Activated CD4-positive, alpha-beta T cell treated with anti-CD3 and anti-CD28 coated beads, Interleukin-2, amount 50 U/mL, for 4 hours (primary cell): ENCODE results near the gene SLC1A4.
A peak's percentile ranks its signal among the peaks of the same experiment; 100 is the strongest.
"Not testable (repeated sequence)": the region's sequence is repeated elsewhere in the genome, so short reads cannot be mapped to it uniquely, and the experiment has no call there.

Experiments
- DNase-seq, 2 experiments: peaks; one replicate each; pipeline ENCODE4 v3.0.0-alpha.2; 2020

The SLC1A4 gene

DNA sequence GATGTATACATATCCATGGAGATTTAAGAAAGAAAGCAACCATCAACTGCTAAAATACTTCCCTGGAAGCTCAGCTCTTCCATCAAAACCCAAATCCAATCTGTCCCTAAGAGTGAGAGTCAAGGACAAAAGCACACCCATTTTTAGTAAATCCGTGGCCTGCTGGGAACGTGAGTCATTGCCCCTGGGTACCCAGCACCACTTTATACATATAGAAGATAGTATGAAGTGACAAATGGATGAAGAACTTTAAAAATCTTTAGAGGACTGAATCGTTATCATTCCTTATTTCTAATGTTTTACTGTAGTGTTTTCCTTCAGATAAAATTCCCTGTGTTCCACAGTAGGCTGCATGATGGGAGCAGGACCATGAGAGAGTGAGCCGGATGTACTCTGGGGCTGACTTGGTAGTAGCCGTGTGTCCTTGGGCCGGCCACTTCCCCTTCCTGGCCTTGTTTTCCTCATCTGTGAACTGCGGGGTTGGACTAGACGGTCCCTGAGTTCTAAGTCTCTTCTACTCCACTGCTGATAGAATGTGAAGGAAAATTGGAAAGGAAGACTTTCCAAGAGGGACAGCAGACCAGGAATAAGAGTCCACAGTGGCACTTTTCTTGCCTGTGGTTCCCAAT is 38.5 kb downstream of the SLC1A4 start:
- no peak for DNase-seq

DNA sequence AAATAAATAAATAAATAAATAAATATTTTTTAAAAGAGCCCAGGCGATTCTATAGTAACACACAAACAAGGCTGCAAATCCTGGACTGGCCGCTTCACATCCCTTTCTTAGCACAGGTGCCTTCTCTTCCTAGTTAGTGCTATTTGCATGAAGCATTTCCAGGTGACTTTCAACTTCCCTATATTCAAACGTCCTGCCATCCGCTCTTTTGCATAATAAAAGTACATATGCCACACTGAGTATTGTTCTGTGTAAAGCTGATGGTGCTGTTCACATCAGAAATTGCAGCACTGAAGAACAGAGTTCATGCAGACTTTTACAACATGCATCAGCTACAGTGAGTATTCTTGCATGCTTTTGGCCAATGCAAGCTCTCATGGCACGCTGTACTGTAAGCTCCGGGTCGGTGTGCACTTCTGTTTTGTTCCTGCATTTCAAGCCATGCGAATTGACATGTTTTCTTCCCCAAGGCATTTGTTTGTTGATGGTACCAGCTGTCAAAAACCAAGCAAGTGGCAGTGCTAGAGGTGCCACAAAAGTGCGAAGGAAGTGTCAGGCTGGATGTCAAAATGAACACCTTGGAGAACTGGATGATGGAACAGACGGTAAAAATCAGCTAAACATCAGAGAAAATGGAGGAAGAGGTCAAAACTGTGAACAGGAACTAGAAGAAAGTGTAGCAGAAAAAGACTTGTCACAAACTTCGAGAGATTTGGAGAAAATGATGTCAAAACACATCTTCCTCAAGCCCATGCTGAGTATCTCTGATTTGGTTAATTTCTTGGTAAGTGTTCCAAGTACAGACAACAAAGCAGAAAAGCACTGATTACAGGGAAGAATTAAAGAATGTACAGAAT is 41.5 kb downstream of the SLC1A4 start:
- DNase-seq, result no peak

GRCh38 chr2:65031341-65032018 is 42.3 kb downstream of the SLC1A4 start:
- no peak for DNase-seq

GRCh38 chr2:65032019-65032975 is 43.1 kb downstream of the SLC1A4 start:
- no peak for DNase-seq

GRCh38 chr2:65033178-65033577 is 44.0 kb downstream of the SLC1A4 start:
- no peak for DNase-seq

DNA sequence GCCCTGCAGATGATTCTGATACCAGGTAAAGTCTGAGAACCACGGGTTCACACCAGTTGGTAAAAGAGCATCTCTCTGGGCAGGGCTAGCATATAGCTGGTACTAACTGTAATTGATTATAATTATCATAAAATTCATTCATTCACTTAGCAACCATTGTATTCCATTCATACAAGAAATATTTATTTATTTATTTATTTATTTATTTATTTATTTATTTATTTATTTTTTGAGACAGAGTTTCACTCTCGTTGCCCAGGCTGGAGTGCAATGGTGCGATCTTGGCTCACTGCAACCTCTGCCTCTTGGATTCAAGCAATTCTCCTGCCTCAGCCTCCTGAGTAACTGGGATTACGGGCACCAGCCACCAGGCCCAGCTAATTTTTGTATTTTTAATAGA is 44.5 kb downstream of the SLC1A4 start:
- DNase-seq, result not testable (repeated sequence)

GRCh38 chr2:65035351-65035943 is 46.2 kb downstream of the SLC1A4 start:
- DNase-seq, result no peak

GRCh38 chr2:65037178-65037577 is 48.0 kb downstream of the SLC1A4 start:
- DNase-seq, result no peak

GRCh38 chr2:65039640-65040039 is 50.4 kb downstream of the SLC1A4 start:
- no peak for DNase-seq

DNA sequence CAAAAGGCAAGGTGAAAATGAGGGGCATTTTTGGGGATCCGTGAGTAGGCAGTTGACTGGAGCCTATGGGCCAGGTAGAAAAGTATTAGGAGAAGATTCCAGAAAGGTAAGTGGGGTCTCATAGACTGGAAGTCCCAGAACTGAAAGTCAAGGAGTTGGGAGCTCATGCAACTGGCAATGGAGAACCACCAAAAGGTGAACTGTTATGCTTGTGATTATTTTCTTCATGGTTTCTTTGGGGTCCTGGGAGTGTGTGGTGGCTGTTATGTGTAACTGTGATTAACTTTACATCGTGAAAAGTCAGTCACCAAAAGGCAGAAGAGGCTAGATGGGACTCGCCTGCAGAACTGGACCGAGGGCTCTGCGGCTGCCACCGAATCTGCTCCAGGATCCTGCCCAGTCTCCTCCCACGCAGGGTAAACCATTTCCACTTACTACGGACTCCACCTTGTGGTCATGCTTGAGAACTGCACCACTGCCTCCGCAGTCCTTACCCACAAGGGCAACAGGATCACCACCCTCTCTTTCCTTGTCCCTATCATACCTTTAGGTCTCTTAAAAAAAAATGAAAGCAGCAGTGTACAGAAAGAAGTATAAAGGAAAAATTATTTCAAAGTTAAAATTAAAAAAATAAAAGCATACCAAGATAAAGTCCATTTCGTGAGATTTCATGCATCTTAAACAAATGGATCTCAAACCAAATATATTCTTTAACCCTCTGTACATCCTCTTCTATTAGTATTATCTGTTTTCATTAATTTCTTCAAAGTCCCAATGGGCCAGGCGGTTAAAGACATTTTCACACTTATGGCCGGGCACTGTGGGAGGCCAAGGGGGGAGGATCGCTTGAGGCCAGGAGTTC is 51.4 kb downstream of the SLC1A4 start:
- peak; percentile 71 to 73 for DNase-seq

DNA sequence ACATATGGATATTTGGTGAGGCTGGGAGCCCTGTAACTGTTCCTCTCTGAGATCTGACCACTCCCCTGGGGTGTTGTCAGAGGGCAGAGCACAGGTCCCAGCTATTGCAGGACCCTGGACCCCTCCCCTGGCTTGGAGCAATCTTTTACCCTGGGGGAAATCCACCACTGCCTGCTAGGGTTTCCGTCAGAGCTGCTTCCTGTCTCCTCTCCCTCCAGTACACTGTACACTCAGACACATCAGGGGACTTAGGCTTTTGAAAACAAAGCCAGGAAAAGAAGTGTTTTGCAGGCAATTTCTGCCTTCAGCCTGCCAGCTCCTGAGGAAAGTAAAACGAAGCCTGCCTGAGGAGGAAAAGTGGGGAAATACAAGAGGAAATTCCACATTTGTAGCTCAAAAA is 53.8 kb downstream of the SLC1A4 start:
- no peak for DNase-seq

- DNase-seq, result no peak
Observed at GRCh38 chr2:65044097-65044735, 55.0 kb downstream of the SLC1A4 start.

DNA sequence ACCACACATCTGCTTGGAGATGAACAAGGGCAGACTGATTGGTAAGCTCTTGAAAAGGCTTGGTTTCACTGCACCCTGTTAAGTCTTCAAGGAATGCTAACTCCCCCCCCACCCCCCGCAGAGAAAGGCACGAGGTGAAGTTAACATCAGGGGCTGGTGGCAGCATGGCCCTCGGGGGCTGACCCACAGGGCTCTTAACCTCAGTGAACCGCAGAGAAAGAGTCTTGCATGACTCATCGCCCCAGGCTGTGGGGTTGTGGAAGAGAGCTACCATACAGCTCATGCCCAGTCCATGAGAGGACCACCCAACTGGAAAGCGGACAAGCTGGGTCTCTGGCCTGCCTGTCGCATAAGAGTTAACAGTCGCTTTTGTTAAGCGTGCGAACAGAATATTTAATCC is 56.5 kb downstream of the SLC1A4 start:
- DNase-seq, result no peak

GRCh38 chr2:65046633-65047407 is 57.6 kb downstream of the SLC1A4 start:
- DNase-seq, result no peak

DNA sequence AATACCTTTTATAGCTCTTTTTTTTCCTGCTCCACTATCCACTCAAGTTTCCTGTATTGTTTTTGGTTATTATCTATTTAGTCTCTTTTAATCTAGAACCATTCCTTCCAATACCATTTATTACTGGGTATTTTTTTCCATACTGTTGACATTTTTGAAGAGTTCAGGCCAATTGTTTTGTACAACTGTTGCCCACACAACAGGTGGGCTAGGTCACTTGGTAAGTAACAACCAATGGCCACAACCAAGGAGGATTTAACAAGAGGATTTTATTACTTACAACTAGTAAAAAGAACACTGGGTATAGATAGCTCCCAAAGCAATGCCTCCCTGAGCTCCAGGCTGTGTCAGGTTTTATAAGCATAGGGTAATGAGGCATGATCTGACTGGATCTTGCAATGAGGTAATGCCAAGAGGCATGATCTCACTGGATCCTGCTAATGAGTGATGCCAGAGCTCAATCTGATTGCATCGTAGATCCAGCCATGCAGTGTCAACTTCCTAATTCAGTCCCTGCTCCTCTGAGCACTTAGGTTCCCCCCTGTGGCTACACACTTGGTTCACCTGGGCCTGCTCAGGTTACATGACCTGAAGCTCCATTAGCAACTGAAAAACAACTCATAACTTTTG is 59.9 kb downstream of the SLC1A4 start:
- no peak for DNase-seq

GRCh38 chr2:65050931-65051330 is 61.7 kb downstream of the SLC1A4 start:
- DNase-seq, result no peak

- no peak for DNase-seq
Observed at GRCh38 chr2:65053199-65053598, 64.0 kb downstream of the SLC1A4 start.

- no peak for DNase-seq
Observed at GRCh38 chr2:65054749-65055421, 65.7 kb downstream of the SLC1A4 start.
